Transverse colon (tissue), 4 donors: ENCODE data around the gene ITGA3. TPM values are rescaled to one million over a fixed set of nuclear protein-coding genes. Genes with fewer than 3 reads are reported as not detected.
A peak's percentile ranks its signal among the peaks of the same experiment; 100 is the strongest.

Experiments used
- DNase-seq: peaks from one replicate; pipeline ENCODE4 v3.0.0-alpha.2; 2019
- H3K27ac ChIP-seq, 4 donors: fragments of 200-600 bp; sonication (generic); 2 replicates each; pipeline ENCODE4 v1.5.1; 2016 to 2018; ENCODE audit warnings: inconsistent platforms in 4 of 4
- H3K27me3 ChIP-seq: fragments of 200-600 bp; sonication (generic); 2 replicates; pipeline ENCODE4 v1.5.1; 2017; ENCODE audit warnings: inconsistent platforms
- H3K36me3 ChIP-seq, 4 donors: fragments of 200-600 bp; sonication (generic); 2 replicates each; pipeline ENCODE4 v1.5.1; 2017 to 2019; ENCODE audit warnings: inconsistent platforms in 4 of 4
- H3K4me1 ChIP-seq, 4 donors: fragments of 200-600 bp; sonication (generic); 2 replicates each; pipeline ENCODE4 v1.5.1; 2017 to 2020; ENCODE audit warnings: inconsistent platforms in 4 of 4
- H3K4me3 ChIP-seq, 4 donors: fragments of 200-600 bp; sonication (generic); 1 replicate in 1 of 4; 2 replicates in 3 of 4; pipeline versions ENCODE4 v1.5.1 to v1.6.1; 2017 to 2019; ENCODE audit warnings: inconsistent platforms in 4 of 4
- H3K9me3 ChIP-seq, 2 donors: fragments of 200-600 bp; sonication (generic); 2 replicates each; pipeline ENCODE4 v1.5.1; 2017 to 2019; ENCODE audit warnings: inconsistent platforms in 2 of 2
- CTCF ChIP-seq, 5 experiments: fragments of 200-600 bp in 3 of 5; fragments of 450-650 bp in 2 of 5; sonication (generic) in 3 of 5; IDR thresholded peaks; 1 replicate in 2 of 5; 2 replicates in 3 of 5; pipeline ENCODE4 v1.5.1; 2016 to 2017; ENCODE audit warnings: antibody characterized with exemption in 5 of 5, inconsistent platforms in 3 of 5, mild to moderate bottlenecking in 2 of 5, moderate library complexity in 1 of 5
- EP300 ChIP-seq: sonication (generic); formaldehyde crosslinking; IDR thresholded peaks from one replicate; pipeline ENCODE4 v1.6.1; 2017; ENCODE audit warnings: antibody characterized with exemption, low read depth
- POLR2A ChIP-seq: fragments of 450-650 bp; IDR thresholded peaks from one replicate; pipeline ENCODE4 v1.6.1; 2016; ENCODE audit warnings: antibody characterized with exemption, mild to moderate bottlenecking, moderate library complexity
- POLR2AphosphoS5 ChIP-seq, 3 donors: sonication (generic); formaldehyde crosslinking; IDR thresholded peaks; one replicate each; pipeline ENCODE4 v1.6.1; 2016; ENCODE audit warnings: antibody characterized with exemption in 3 of 3
- WGBS, 2 donors: methylation state at CpG; one replicate each; pipeline ENCODE4 v1.1.5; 2018; ENCODE audit warnings: low coverage in 1 of 2; 5-methylcytosine and 5-hydroxymethylcytosine counted together
- in situ Hi-C, 4 donors: fragments of 200-750 bp; cut with MboI; loops; one replicate each; pipeline versions ENCODE4 v1.15.0 to v1.15.1; 2017; ENCODE audit warnings: low sequenced_read_pairs in 3 of 4, low pct_ligation_motif_present in 1 of 4, low pct_unique_long_range_greater_than_20kb in 1 of 4
- intact Hi-C: fragments of 100-400 bp; cut with DNase I; formaldehyde crosslinking; loops from one replicate; pipeline ENCODE4 v1.15.1; 2023; ENCODE audit warnings: low total_unique reads
- total RNA-seq, 4 donors: library from RNA; depleted of rRNA; stranded (reverse); fragments of >200 nt; gene quantifications; one replicate each; pipeline ENCODE4 v1.1.0, GENCODE V29; 2016

ITGA3 gene
- total RNA-seq, 4 donors from 2014 or later: 147 to 294 (median 171) TPM

- Histone ChIP-seq H3K27me3 (no peaks in the 10 kb centered on the region), H3K4me3 (no peak overlapping the region), H3K27ac (no peak overlapping the region), H3K9me3 (no peaks in the 10 kb centered on the region), H3K36me3 (no peaks in the 10 kb centered on the region), H3K4me1 (peaks cover 0 to 15% (median 10%) of the 10 kb centered on the region in 4 donors)
- TF ChIP-seq EP300 (no peak), CTCF (IDR thresholded peaks at IDR 0.05) (no peak), POLR2A (no peak), POLR2AphosphoS5 (IDR thresholded peaks at IDR 0.05) (no peak)
- in situ Hi-C loops (loop anchor here (5.0 to 10.0 kb wide), 3 partner anchors 56 to 63 kb away; no protein-coding TSS in a partner anchor), intact Hi-C loops (no loop called here)
- WGBS, 2 donors: 87 to 100% methylated on average over 1 to 7 of the region's 7 CpGs
- DNase-seq: no peak
These were observed 26.7 kb upstream of the ITGA3 start for GRCh38 chr17:50029185-50029584.

GRCh38 chr17:50033316-50033715 is 22.6 kb upstream of the ITGA3 start:
- H3K36me3 ChIP-seq: no peaks in the 10 kb centered on the region
- intact Hi-C loops (no loop called here), in situ Hi-C loops (no loop called here)
- H3K9me3 ChIP-seq: no peaks in the 10 kb centered on the region
- H3K4me1 ChIP-seq: peaks cover 12 to 42% (median 18%) of the 10 kb centered on the region in 4 donors
- H3K27ac ChIP-seq: peak overlapping the region in 3 of 4 donors; percentile 36 to 42 (median 42)
- TF ChIP-seq POLR2A (no peak), POLR2AphosphoS5 (IDR thresholded peaks at IDR 0.05) (peak in 1 of 3 donors; percentile 11)
- no peak for DNase-seq
- 65 to 80% methylated on average over 6 of the region's 6 CpGs for WGBS, 2 donors
- H3K27me3 ChIP-seq: no peaks in the 10 kb centered on the region
- H3K4me3 ChIP-seq: no peak overlapping the region

- no peak overlapping the region for H3K4me3 ChIP-seq
- in situ Hi-C loops: no loop called here
- 80% methylated on average over 16 of the region's 16 CpGs; no CpG with 5 or more reads in 1 of the 2 donors for WGBS, 2 donors
- H3K36me3 ChIP-seq: no peaks in the 10 kb centered on the region
- intact Hi-C loops: no loop called here
- H3K27ac ChIP-seq: peak overlapping the region in 2 of 4 donors; percentile 6 to 23
- TF ChIP-seq EP300: no peak
- no peak for TF ChIP-seq CTCF (IDR thresholded peaks at IDR 0.05)
- TF ChIP-seq POLR2A: no peak
- no peak for TF ChIP-seq POLR2AphosphoS5 (IDR thresholded peaks at IDR 0.05)
- H3K4me1 ChIP-seq: peaks cover 12 to 43% (median 18%) of the 10 kb centered on the region in 4 donors
- no peaks in the 10 kb centered on the region for H3K9me3 ChIP-seq
- no peak for DNase-seq
- no peaks in the 10 kb centered on the region for H3K27me3 ChIP-seq
These were observed 21.2 kb upstream of the ITGA3 start for GRCh38 chr17:50034498-50035364.

DNA sequence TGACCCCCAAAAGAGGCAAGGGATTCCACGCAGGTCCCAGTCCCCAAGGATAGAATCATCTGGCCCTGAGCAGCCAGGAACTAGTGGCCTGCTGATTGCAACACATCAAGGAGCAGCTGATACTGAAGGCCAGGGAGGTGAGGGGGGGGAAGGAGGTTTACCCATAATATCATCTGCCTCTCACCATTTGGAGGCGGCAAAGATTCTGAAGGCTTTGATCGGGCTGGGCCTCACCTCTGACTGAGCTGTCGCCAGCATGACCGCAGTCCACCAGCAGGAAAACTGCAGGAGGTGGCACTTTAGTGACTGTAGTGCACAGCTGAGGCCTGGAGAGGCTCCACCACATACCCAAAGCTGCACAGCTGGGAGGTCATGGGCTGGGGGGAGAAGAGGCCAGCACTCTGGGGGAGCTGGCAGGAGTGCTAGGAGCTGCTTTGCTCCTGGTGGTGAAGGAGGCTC is 20.5 kb upstream of the ITGA3 start:
- no peak for DNase-seq
- no peaks in the 10 kb centered on the region for H3K9me3 ChIP-seq
- 81% methylated on average over 5 of the region's 5 CpGs; no CpG with 5 or more reads in 1 of the 2 donors for WGBS, 2 donors
- no peak overlapping the region for H3K4me3 ChIP-seq
- no peaks in the 10 kb centered on the region for H3K27me3 ChIP-seq
- H3K27ac ChIP-seq: peak overlapping the region in 1 of 4 donors; percentile 30
- TF ChIP-seq EP300: no peak
- no peak for TF ChIP-seq POLR2AphosphoS5 (IDR thresholded peaks at IDR 0.05)
- no peak for TF ChIP-seq CTCF (IDR thresholded peaks at IDR 0.05)
- TF ChIP-seq POLR2A: no peak
- intact Hi-C loops (no loop called here), in situ Hi-C loops (no loop called here)
- no peaks in the 10 kb centered on the region for H3K36me3 ChIP-seq
- peaks cover 12 to 43% (median 18%) of the 10 kb centered on the region in 4 donors for H3K4me1 ChIP-seq
